ENCODE results near the gene ITPK1. TPM values are rescaled to one million over a fixed set of nuclear protein-coding genes. Genes with fewer than 3 reads are reported as not detected.

ITPK1 gene
- total RNA-seq, 4 donors from 2014 or later: 37.5 to 47.5 (median 41.4) TPM

DNA sequence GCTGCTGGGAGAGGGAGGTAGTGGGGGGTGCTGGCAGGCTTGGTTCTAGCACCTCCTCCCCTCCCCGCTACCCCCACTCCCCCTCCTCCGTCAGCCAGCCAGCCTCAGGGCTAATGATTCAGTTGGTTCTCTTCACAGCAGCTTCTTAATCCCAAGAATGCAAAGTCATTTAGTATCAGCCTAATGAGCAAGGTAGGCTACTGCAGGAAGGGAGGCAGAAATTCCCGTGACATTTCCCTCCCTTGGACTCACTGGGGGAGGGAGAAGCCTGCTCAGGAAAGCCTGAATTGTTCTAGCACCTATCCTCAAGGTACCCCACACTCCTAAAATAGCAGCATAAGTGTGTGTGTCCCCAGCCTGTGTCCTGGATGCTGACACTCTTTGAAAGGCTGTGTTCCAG, 29.8 kb downstream of the ITPK1 start:
- whole genome bisulfite sequencing, 2 donors: 47 to 54% methylated on average over 3 of the region's 3 CpGs
- H3K4me3 ChIP-seq (ENCODE audit: low read depth, poor library complexity, severe bottlenecking): no peak overlapping the region
- intact Hi-C loops (cut with DNase I; ENCODE audit: low total_unique reads): no loop called here
- TF ChIP-seq, protein P1, sequence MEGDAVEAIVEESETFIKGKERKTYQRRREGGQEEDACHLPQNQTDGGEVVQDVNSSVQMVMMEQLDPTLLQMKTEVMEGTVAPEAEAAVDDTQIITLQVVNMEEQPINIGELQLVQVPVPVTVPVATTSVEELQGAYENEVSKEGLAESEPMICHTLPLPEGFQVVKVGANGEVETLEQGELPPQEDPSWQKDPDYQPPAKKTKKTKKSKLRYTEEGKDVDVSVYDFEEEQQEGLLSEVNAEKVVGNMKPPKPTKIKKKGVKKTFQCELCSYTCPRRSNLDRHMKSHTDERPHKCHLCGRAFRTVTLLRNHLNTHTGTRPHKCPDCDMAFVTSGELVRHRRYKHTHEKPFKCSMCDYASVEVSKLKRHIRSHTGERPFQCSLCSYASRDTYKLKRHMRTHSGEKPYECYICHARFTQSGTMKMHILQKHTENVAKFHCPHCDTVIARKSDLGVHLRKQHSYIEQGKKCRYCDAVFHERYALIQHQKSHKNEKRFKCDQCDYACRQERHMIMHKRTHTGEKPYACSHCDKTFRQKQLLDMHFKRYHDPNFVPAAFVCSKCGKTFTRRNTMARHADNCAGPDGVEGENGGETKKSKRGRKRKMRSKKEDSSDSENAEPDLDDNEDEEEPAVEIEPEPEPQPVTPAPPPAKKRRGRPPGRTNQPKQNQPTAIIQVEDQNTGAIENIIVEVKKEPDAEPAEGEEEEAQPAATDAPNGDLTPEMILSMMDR (IDR thresholded peaks at IDR 0.05): no peak
- TF ChIP-seq POLR2A (IDR thresholded peaks at IDR 0.05): no peak
- DNase-seq (ENCODE audit: low spot score in 2 of 2): no peak

DNA sequence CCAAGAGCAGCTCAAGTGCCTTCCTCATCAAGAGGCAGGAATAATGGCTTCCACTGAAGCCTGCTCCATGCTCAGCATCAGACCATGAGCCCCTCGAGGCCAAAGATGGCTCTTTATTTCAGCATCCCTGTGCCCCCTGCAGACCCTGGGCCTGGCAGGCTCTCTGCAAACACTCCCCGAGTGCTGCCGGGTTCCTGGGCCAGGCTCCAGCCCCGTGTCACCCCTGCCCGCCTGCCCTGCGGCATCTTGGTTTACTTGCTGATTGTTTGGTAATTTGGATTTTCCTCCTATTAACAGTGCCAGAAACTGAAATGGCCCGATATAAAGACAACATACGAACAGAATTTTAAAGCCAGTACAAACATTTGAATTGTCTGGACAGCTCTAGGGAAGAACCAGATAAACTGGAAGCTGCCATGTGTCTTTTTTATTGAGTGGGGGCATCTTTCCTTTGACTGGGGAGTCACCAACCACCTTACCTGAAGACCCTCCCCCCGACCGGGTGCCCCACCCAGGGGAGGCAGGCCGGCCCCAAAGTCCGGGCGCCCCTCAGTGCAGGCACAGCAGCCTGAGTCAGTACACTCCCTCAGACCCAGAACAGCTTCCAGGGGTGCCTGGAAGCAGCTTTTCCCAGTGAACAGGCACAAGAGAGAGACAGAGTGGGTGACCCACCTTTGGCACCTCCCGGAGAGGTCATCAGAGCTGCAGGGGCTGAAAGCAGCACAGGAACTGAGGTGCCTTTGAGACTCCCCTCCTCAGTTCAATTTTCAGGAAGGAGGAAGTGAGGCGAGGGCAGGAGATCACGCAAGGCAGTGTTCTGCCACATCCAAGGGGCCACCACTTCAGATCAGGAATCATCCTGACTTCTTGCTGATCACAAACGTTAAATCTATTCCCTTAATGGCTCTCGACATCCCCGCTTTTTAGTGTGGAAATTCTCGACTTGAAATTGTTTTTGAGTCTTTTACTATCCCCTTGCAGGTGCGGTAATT, 30.6 kb downstream of the ITPK1 start:
- no peak for DNase-seq (ENCODE audit: low spot score in 2 of 2)
- TF ChIP-seq, protein P1 (IDR thresholded peaks at IDR 0.05): no peak
- TF ChIP-seq POLR2A (IDR thresholded peaks at IDR 0.05): no peak
- no peak overlapping the region for H3K4me3 ChIP-seq (ENCODE audit: low read depth, poor library complexity, severe bottlenecking)
- WGBS, 2 donors: 51% methylated on average over 21 of the region's 21 CpGs
- intact Hi-C loops (cut with DNase I; ENCODE audit: low total_unique reads): no loop called here

DNA sequence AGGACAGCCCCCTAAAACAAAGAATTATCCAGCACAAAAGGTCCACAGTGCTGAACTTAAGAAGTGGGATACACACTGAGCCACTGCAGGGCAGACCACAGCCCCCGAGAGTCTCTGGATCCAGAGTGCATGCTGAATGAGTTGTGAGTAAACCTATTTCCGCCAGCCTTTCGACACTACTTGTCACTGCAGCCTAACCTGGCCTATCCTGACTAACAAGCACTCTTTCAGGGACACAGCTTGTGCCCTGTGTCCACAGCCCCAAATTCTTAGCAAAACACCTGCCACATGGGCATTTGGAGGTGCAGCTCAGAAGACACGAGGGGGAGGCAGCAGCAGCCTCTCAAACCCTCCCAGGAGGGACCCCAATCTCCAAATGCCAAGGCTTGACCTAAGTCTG, 31.3 kb downstream of the ITPK1 start:
- intact Hi-C loops (cut with DNase I; ENCODE audit: low total_unique reads): no loop called here
- no peak for TF ChIP-seq POLR2A (IDR thresholded peaks at IDR 0.05)
- TF ChIP-seq, protein P1 (IDR thresholded peaks at IDR 0.05): no peak
- no peak for DNase-seq (ENCODE audit: low spot score in 2 of 2)
- whole genome bisulfite sequencing, 2 donors: 100% methylated on average over 4 of the region's 4 CpGs
- no peak overlapping the region for H3K4me3 ChIP-seq (ENCODE audit: low read depth, poor library complexity, severe bottlenecking)

DNA sequence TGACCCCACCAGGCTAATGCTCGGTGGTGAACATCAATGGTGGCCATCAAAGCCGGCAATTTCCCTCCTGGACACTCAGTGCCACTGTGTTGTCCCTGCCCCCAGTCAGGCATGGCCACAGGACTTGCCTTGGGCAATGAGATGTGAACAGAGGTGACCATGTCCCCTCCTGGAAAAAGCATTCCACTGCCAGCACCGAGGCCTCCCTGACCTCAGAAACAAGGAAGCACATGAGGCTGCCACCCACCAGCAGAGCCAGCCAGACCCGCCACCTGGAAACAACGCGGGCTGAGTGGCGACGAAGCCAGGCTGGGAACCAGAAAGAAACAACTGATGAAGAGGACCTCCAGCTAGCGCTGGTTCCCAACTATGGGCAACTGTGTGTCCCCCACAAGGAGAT, 31.8 kb downstream of the ITPK1 start:
- 89 to 91% methylated on average over 9 of the region's 9 CpGs for WGBS, 2 donors
- DNase-seq (ENCODE audit: low spot score in 2 of 2): no peak
- intact Hi-C loops (cut with DNase I; ENCODE audit: low total_unique reads): no loop called here
- no peak overlapping the region for H3K4me3 ChIP-seq (ENCODE audit: low read depth, poor library complexity, severe bottlenecking)
- no peak for TF ChIP-seq POLR2A (IDR thresholded peaks at IDR 0.05)
- TF ChIP-seq, protein P1 (IDR thresholded peaks at IDR 0.05): no peak

DNA sequence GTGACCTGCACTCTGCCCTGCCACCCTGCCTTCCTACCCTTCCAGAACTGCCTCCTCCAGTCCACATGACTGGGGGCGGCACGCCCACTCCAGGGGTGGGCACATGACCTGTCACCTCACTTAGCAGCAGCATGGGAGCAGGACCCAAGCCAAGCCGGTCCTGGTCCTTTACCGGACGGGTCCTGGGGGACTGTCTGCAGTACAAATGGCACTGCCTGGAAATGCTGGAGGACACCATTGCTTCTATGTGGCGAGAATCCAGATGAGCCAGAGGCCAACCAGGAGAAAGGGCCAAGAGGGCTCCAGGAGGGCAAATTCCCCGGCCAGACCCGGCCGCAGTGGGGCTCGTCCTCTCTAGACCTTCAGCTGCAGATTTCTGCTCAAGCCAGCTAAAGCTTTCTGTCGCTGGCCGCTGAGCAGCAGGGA, 33.1 kb downstream of the ITPK1 start:
- WGBS, 2 donors: 90 to 92% methylated on average over 9 of the region's 12 CpGs
- DNase-seq (ENCODE audit: low spot score in 2 of 2): no peak
- TF ChIP-seq, protein P1 (IDR thresholded peaks at IDR 0.05): no peak
- no peak for TF ChIP-seq POLR2A (IDR thresholded peaks at IDR 0.05)
- intact Hi-C loops (cut with DNase I; ENCODE audit: low total_unique reads): no loop called here
- H3K4me3 ChIP-seq (ENCODE audit: low read depth, poor library complexity, severe bottlenecking): no peak overlapping the region
